SK-N-SH (cell line): ENCODE measurements around the gene CDK6. TPM values are rescaled to one million over a fixed set of nuclear protein-coding genes. Genes with fewer than 3 reads are reported as not detected.

ENCODE experiments used
- CTCF ChIA-PET: fragments of 300-600, 350-600 bp; formaldehyde crosslinking; extraction: SDS; loops from one replicate; lab custom pipeline; 2021; lab: Yijun Ruan, JAX
- POLR2A ChIA-PET: fragments of 350-600 bp; sonication (Branson Sonifier 250); formaldehyde crosslinking; extraction: SDS; loops from one replicate; lab custom pipeline; 2020; ENCODE audit warnings: antibody characterized with exemption, inconsistent platforms; lab: Yijun Ruan, JAX
- DNase-seq: peaks from one replicate; pipeline ENCODE4 v3.0.0; 2012
- H2AFZ ChIP-seq: fragments of 200-600 bp; sonication (generic); 2 replicates; pipeline ENCODE4 v1.8.1; 2016; ENCODE audit warnings: antibody characterized with exemption, mild to moderate bottlenecking, low read depth
- H3F3A ChIP-seq: fragments of 200-600 bp; sonication (generic); replicated peaks from 2 replicates; pipeline ENCODE3; 2016; ENCODE audit warnings: antibody characterized with exemption, mild to moderate bottlenecking; ENCODE audit not compliant: insufficient read depth
- H3K27ac ChIP-seq, 2 experiments: fragments of 200-500 bp in 1 of 2; fragments of 200-600 bp in 1 of 2; sonication (Bioruptor generic) in 1 of 2; sonication (generic), shearing (Covaris generic) in 1 of 2; 2 replicates each; pipeline versions ENCODE4 v1.5.1 to v1.6.1; 2014 to 2016; ENCODE audit warnings: low read depth in 2 of 2, inconsistent platforms in 1 of 2, low read length in 1 of 2, mild to moderate bottlenecking in 1 of 2, mixed read lengths in 1 of 2
- H3K27me3 ChIP-seq: fragments of 200-600 bp; sonication (generic), shearing (Covaris generic); 2 replicates; pipeline ENCODE4 v1.6.1; 2016; ENCODE audit warnings: mixed run types; ENCODE audit not compliant: insufficient read depth
- H3K36me3 ChIP-seq, 2 experiments: fragments of 200-500 bp in 1 of 2; fragments of 200-600 bp in 1 of 2; sonication (Bioruptor generic) in 1 of 2; sonication (generic) in 1 of 2; replicated peaks in 1 of 2; 2 replicates each; pipeline versions ENCODE3 to v1.5.1; 2014 to 2016; ENCODE audit warnings: low read length in 1 of 2, mild to moderate bottlenecking in 1 of 2; ENCODE audit not compliant: insufficient read depth in 2 of 2, control insufficient read depth in 1 of 2
- H3K4me1 ChIP-seq, 2 experiments: fragments of 200-500 bp in 1 of 2; fragments of 200-600 bp in 1 of 2; sonication (Bioruptor generic) in 1 of 2; sonication (generic), shearing (Covaris generic) in 1 of 2; 2 replicates each; pipeline versions ENCODE4 v1.5.1 to v1.6.1; 2014 to 2016; ENCODE audit warnings: low read depth in 1 of 2, low read length in 1 of 2, mixed run types in 1 of 2; ENCODE audit not compliant: insufficient read depth in 2 of 2, control insufficient read depth in 1 of 2
- H3K4me2 ChIP-seq: fragments of 200-600 bp; sonication (generic), shearing (Covaris generic); 2 replicates; pipeline ENCODE4 v1.6.1; 2017; ENCODE audit warnings: mixed run types
- H3K4me3 ChIP-seq, 2 experiments: fragments of 200-500 bp in 1 of 2; fragments of 200-600 bp in 1 of 2; sonication (Bioruptor generic) in 1 of 2; sonication (generic), shearing (Covaris generic) in 1 of 2; 2 replicates each; pipeline versions ENCODE4 v1.5.1 to v1.8.1; 2014 to 2016; ENCODE audit warnings: low read depth in 2 of 2, inconsistent platforms in 1 of 2, low read length in 1 of 2, mild to moderate bottlenecking in 1 of 2, mixed read lengths in 1 of 2, moderate library complexity in 1 of 2
- H3K79me2 ChIP-seq: fragments of 200-600 bp; sonication (generic); 2 replicates; pipeline ENCODE4 v1.8.1; 2017; ENCODE audit warnings: mild to moderate bottlenecking; ENCODE audit not compliant: insufficient read depth
- H3K9ac ChIP-seq: fragments of 200-600 bp; sonication (generic); 2 replicates; pipeline ENCODE4 v1.6.1; 2017; ENCODE audit warnings: mixed run types
- H3K9me2 ChIP-seq: fragments of 200-600 bp; sonication (generic); 2 replicates; pipeline ENCODE4 v1.6.1; 2017; ENCODE audit warnings: mixed run types
- H3K9me3 ChIP-seq: fragments of 200-600 bp; sonication (generic); 2 replicates; pipeline ENCODE4 v1.6.1; 2017; ENCODE audit warnings: mixed run types, mild to moderate bottlenecking, moderate library complexity
- H4K20me1 ChIP-seq: fragments of 200-600 bp; sonication (generic); 2 replicates; pipeline ENCODE4 v1.6.1; 2017; ENCODE audit warnings: mild to moderate bottlenecking, mixed run types; ENCODE audit not compliant: insufficient read depth
- ELF1 ChIP-seq: IDR thresholded peaks from 2 replicates; pipeline ENCODE4 v1.4.0; 2012
- EP300 ChIP-seq, 2 experiments: IDR thresholded peaks; 2 replicates each; pipeline versions ENCODE4 v1.4.0 to v1.6.1; 2012; ENCODE audit warnings: borderline replicate concordance in 1 of 2, low read depth in 1 of 2, low read length in 1 of 2
- EZH2phosphoT487 ChIP-seq: fragments of 200-600 bp; sonication (generic); IDR thresholded peaks from 2 replicates; pipeline ENCODE4 v1.6.1; 2017; ENCODE audit warnings: low read depth, mixed run types, mild to moderate bottlenecking, antibody characterized with exemption, moderate library complexity, borderline replicate concordance
- FOSL2 ChIP-seq: IDR thresholded peaks from 2 replicates; pipeline ENCODE4 v1.4.0; 2012; ENCODE audit warnings: low read depth, mild to moderate bottlenecking, moderate library complexity, borderline replicate concordance
- FOXJ3 ChIP-seq: sonication (generic); formaldehyde crosslinking; IDR thresholded peaks from 2 replicates; pipeline ENCODE4 v1.5.1; 2020; ENCODE audit warnings: mild to moderate bottlenecking, missing genetic modification reagents
- FOXM1 ChIP-seq: IDR thresholded peaks from 2 replicates; pipeline ENCODE4 v1.4.0; 2012; ENCODE audit warnings: low read depth, mild to moderate bottlenecking
- JUND ChIP-seq: IDR thresholded peaks from 2 replicates; pipeline ENCODE4 v1.4.0; 2012
- MXI1 ChIP-seq: IDR thresholded peaks from 2 replicates; pipeline ENCODE4 v1.6.1; 2012; ENCODE audit warnings: mild to moderate bottlenecking, low read depth, low read length, improper control_type of control experiment
- NFIC ChIP-seq: IDR thresholded peaks from 2 replicates; pipeline ENCODE4 v1.4.0; 2012; ENCODE audit warnings: borderline replicate concordance
- NRF1 ChIP-seq: IDR thresholded peaks from 2 replicates; pipeline ENCODE4 v1.6.1; 2012; ENCODE audit warnings: low read depth, mild to moderate bottlenecking, low read length
- PBX3 ChIP-seq: IDR thresholded peaks from 2 replicates; pipeline ENCODE4; 2012
- RCOR1 ChIP-seq: fragments of 150-350 bp; IDR thresholded peaks from 2 replicates; pipeline ENCODE4 v1.6.1; 2017; ENCODE audit warnings: antibody characterized with exemption, low read length
- REST ChIP-seq: IDR thresholded peaks from 2 replicates; pipeline ENCODE4 v1.6.1; 2012; ENCODE audit warnings: mild to moderate bottlenecking, low read depth, low read length, moderate library complexity
- RXRA ChIP-seq: IDR thresholded peaks from 2 replicates; pipeline ENCODE4 v1.4.0; 2012; ENCODE audit warnings: low read depth, mild to moderate bottlenecking, borderline replicate concordance
- SMC3 ChIP-seq: IDR thresholded peaks from 2 replicates; pipeline ENCODE4 v1.6.1; 2012; ENCODE audit warnings: low read depth, low read length, improper control_type of control experiment
- USF1 ChIP-seq: IDR thresholded peaks from 2 replicates; pipeline ENCODE4 v1.4.0; 2012; ENCODE audit warnings: low read depth, borderline replicate concordance
- USF2 ChIP-seq: fragments of 150-350 bp; IDR thresholded peaks from 2 replicates; pipeline ENCODE4 v1.6.1; 2017; ENCODE audit warnings: antibody characterized with exemption, low read length, low read depth, borderline replicate concordance
- ZBTB33 ChIP-seq: IDR thresholded peaks from 2 replicates; pipeline ENCODE4 v1.4.0; 2012; ENCODE audit warnings: low read depth, borderline replicate concordance
- WGBS: methylation state at CpG from one replicate; pipeline ENCODE4 v1.1.6; 2017; ENCODE audit warnings: low lambda C conversion rate; 5-methylcytosine and 5-hydroxymethylcytosine counted together
- polyA plus RNA-seq, 3 experiments: library from polyadenylated mRNA; depleted of rRNA; stranded (reverse); fragments of >200 nt; gene quantifications; 2 replicates each; pipeline ENCODE4 v1.2.3, GENCODE V29; 2012

Gene CDK6
- polyA plus RNA-seq, 1 of the 3 experiments (the other 2 are of a cell fraction), result 30.3 TPM

- H3K27me3 ChIP-seq, result no peaks in the 10 kb centered on the region
- H3F3A ChIP-seq, result no peaks in the 10 kb centered on the region
- no peak overlapping the region for H2AFZ ChIP-seq
- no peak overlapping the region for H3K9ac ChIP-seq
- ChIA-PET POLR2A (no interaction called here), CTCF (interaction anchor here (2.1 kb wide), 1 partner anchor 10 kb away, joined by 9 read pairs; no protein-coding TSS in a partner anchor)
- no peak overlapping the region for H3K27ac ChIP-seq
- H4K20me1 ChIP-seq, result no peaks in the 10 kb centered on the region
- no peaks in the 10 kb centered on the region; a peak in 1 of 4 replicates for H3K4me1 ChIP-seq
- H3K4me3 ChIP-seq, result no peak overlapping the region
- H3K36me3 ChIP-seq, result no peaks in the 10 kb centered on the region
- no peak for DNase-seq
- H3K4me2 ChIP-seq, result no peak overlapping the region
- H3K9me3 ChIP-seq, result no peaks in the 10 kb centered on the region
- H3K79me2 ChIP-seq, result no peaks in the 10 kb centered on the region
- TF ChIP-seq NFIC (no peak), RCOR1 (no peak), PBX3 (no peak), USF2 (no peak), NRF1 (no peak), RXRA (no peak), REST (no peak), ZBTB33 (no peak), FOXJ3 (CRISPR knock-in tag) (no peak), FOSL2 (no peak), ELF1 (no peak), SMC3 (no peak), USF1 (no peak), EZH2phosphoT487 (no peak), MXI1 (no peak), FOXM1 (no peak), EP300 (IDR thresholded peaks at IDR 0.05; ENCODE audit: borderline replicate concordance in 1 of 2, low read depth in 1 of 2, low read length in 1 of 2) (no peak), JUND (no peak)
- 94% methylated on average over 2 of the region's 2 CpGs for WGBS
- H3K9me2 ChIP-seq, result no peaks in the 10 kb centered on the region
These were observed 20.1 kb upstream of the CDK6 start for GRCh38 chr7:92856436-92856835.
